Ureter (tissue), 1 donor: Measurements from ENCODE around the gene SKIL. TPM values are rescaled to one million over a fixed set of nuclear protein-coding genes. Genes with fewer than 3 reads are reported as not detected.
A peak's percentile ranks its signal among the peaks of the same experiment; 100 is the strongest.

ENCODE experiments used
- DNase-seq: peaks from one replicate; pipeline ENCODE4 v3.0.0-alpha.2; 2020; ENCODE audit warnings: low spot score
- total RNA-seq: library from RNA; stranded (reverse); gene quantifications from one replicate; pipeline ENCODE4 v1.2.4, GENCODE V29; 2023
- donor health status: DM: yes; HTN: yes; CAD: no.

Gene SKIL
- total RNA-seq, 1 donor from 2014 or later, result 51.9 TPM

DNA sequence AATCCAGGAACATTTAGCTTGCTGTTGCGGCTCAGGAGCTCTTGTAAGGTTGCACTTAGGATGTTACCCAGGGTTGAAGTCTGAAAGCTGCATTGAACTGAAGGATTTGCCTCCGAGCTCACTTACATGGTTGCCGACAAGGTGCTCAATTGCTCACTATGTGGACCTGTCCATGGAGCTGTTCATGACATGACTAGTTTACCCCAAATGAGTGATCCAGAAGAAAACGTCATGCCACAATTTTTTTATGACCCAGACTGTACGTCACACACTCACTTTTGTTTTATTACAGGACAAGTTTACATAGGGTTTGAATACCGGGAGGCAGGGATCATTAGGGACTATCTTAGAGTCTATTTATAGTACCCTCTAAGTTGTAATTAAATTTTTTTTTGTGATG, 40.2 kb downstream of the SKIL start:
- DNase-seq, result no peak

DNA sequence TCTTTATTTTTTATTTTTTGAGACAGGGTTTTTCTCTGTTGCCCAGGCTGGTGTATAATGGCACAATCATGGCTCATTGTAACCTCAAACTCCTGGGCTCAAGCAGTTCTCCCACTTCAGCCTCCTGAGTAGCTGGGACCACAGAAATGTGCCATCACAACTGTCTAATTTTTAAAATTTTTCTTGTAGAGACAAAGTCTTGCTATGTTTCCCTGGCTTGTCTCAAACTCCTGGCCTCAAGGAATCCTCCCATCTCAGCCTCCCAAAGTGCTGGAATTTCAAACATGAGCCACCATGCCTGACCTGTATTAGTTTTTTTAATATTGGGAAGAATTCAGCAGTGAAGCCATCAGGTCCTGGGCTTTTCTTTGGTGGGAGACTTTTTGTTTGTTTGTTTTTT, 47.6 kb downstream of the SKIL start:
- no peak for DNase-seq

DNA sequence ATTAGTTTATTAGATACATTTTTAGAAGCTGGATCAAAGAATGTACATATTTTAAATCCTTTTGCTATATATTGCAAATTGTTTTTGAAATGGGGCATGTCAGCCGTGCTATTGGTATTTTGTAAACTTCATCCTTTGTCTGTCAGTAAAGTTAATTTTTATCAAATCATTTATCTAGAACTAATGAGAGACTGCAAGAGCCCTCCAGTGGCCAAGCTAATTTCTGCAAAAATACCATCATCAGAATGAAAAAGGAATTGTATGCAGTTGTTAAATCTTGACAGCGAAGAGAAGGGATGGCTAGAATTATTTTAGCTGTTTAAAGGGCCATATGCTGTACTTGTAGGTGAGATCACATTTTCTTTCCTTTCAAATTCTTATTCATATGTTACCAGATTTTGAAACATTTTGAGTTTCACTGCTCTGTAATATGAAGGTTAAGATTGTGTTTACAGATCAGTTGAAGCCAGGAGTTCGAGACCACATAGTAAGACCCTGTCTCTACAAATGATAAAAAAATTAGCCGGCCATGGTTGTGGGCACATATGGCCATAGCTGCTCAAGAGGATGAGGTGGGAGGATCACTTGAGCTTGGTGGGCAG, 53.0 kb downstream of the SKIL start:
- DNase-seq, result no peak

DNA sequence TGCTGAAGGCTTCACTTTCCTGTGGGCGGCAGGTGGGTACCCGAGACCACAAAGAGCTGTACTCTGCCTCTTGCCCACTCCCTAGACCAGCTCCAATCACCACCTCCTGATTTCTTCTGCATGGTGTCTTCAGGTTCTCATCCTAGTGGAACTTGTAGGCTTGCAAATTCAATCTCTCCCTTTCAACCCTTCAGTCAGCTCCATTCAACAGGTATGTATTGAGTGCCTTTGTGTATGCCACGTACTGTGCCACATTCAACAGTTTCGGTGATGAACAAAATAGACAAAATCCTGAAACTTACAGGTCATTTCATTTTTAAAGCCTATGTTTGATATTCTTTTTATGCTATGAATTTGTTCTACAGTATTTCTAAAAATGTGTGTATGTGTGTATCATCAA, 55.8 kb downstream of the SKIL start:
- no peak for DNase-seq

DNA sequence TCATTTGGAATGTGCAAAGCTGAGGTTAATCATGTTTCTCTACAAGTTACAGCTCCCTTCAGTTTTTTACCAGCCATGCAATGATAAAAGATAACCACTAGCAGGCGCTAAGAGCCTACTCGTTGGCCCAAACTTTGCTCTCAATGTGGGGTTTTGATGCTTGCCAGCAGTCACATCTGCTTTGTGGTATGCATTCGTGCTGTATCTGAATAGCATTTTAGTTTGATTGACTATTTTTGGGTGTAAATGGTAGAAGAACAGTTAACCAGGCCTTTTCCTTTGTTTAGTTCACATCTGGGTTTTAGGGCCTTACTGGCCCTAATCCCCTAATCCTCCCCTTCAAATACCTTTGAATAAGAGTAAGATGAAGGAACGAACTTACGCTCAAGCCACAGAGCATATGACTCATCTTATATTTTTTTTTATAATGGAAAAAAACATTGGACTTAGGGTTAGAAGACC, 56.7 kb downstream of the SKIL start:
- no peak for DNase-seq

DNA sequence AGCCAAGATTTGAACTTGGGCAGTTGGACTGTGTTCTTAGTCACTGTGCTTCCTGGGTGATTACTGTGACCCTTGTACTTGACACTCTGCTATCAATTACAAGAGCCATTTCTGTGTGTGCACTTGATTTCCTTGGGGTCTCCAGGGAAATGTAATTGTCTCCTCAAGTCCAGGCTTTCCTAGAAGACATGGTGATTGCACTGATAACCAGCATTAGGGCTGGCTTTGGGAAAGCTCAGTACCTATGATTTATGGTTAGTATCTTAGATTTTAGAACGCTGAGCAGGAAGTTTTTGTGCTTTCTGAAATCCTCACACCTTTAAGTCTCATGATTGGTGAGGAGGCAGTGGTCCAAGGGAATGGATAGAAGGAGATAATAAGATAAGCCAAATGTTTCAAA, 59.6 kb downstream of the SKIL start:
- no peak for DNase-seq

DNA sequence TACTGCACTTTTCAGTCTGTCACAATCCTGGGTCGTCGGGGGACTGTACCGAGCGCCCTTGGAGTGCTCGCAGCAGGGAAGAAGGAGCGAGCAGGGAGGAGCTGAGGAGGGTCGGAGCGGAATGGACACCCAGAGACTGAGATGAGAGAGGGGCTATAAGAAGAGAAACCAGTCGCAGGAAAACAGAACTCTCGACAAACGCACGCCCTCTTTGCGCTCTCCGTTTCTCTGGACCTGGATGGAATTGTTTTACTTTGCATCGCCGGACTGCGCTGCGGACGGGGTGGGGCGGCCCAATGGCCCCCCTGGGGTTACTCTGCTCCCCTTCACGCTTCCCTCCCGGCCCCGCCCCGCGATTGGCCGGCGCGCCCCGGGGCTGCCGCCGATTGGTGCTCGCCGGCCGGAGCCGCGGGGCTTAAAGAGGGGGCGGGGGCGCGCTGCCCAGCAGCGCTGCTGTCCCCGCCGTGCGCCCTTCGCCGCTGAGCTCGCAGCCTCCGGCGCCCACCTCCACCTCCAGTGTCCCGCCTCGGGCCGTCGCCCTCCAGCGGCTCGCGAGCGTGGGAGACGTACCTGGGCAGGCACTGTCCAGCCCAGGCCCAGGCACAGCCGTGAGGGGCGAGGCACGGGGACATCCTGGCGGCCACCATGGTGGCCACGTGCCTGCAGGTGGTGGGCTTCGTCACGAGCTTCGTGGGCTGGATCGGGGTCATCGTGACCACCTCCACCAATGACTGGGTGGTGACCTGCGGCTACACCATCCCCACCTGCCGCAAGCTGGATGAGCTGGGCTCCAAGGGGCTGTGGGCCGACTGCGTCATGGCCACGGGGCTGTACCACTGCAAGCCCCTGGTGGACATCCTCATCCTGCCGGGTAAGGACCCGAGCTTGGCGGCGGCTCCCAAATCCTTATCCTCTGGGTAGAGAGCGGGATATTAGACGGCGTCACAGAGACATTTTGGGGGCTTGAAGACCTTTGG, 61.2 kb downstream of the SKIL start, which contains the start of gene CLDN11:
Gene CLDN11 (plus strand): TSS at position 447 of the 977 bp plus-strand sequence. CDS start 199 bp downstream, at position 646.
- peak; percentile 54 for DNase-seq

DNA sequence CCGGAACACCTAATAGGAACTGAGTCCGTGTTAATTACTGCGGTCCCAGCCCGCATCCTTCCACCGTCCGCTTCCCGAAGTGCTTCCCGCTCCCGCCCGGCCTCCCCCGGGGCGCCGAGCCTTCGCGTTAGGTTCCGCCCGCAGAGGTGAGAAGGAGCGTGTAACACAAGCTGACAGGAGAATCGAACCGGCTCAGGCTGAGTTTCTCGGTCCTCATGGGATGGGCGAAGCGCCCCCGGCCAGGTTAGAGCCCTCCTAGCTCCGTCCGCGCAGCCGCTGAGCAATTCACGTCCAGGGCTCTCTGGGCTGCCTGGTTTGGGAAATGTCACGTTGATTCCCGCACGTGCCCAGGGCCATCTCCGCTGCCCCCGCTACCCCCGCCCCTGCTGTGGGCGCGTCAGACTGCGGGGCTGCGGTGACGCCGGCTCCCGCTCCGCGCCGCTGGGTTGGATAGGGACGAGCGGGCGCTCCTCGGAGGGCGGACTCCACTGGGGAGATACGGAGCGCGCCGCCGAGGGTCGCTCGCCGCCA, 62.1 kb downstream of the SKIL start:
- no peak for DNase-seq

DNA sequence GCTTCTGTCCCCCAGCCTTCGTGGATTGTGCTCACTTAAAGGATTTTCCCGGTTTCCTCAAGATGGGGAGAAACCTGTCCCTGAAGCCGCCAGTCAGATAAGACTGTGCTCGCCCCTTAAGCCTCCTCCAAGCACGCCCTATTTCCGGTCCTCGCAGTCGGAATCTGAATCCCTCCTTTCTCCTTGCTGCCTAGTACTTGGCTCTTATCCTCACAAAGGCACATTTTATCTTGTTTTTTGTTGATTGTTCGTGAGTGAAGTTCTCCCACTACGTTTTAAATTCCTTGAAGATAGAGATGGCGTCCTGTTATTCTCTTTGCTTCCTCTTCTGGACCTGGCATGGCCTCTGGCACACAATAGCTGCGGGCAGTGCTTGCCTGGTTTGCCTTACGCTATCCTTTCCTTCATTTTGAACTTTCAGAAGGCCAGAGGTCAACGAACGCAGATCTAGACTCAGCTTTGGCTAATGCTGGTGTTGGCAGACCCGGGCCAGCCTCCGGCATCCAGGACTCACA, 62.8 kb downstream of the SKIL start:
- no peak for DNase-seq

DNA sequence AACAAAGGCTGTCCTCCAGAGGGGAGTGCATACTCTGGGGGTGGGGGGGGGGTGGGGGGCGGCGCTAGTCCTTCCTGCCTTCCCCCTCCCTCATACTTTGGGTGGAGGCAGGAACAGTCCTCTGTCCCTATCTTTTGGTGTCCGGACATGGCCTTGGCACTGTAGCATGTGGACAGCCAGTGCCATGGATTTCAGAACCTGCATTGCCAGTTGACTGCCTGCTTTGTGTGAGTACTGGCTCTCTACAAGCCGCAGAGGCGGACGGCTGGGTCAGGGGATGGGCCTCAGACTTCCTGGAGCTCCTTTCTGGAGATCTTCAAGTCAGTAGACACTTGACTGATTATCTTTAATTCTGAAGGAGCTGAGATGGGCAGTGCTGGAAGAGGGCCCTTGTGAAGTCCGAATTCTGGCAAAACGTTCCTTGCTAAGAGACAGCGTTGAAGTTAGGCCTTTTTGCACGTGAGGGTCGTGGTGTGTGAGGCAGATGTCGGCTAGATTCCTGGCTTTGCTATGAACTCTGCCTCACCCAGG, 63.7 kb downstream of the SKIL start:
- DNase-seq, result no peak

DNA sequence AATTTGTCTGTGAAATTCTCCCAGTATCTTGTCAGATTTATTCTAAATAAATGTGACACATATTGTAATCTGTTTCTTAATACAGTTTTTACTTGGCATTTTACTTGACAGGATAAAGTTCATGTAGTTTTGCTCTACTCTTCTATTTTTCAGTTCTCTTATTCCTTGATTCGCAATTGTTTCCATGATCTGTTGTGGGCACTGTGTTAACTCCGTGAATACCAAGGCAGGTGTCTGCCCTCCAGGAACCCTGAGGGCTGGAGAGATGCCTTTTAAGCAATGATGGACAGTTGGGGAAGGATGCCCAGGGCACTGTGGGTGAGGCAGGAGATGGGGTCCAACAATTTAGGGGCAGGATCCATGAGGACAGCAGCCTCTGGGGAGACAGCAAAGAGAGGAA, 64.2 kb downstream of the SKIL start:
- DNase-seq, result no peak

DNA sequence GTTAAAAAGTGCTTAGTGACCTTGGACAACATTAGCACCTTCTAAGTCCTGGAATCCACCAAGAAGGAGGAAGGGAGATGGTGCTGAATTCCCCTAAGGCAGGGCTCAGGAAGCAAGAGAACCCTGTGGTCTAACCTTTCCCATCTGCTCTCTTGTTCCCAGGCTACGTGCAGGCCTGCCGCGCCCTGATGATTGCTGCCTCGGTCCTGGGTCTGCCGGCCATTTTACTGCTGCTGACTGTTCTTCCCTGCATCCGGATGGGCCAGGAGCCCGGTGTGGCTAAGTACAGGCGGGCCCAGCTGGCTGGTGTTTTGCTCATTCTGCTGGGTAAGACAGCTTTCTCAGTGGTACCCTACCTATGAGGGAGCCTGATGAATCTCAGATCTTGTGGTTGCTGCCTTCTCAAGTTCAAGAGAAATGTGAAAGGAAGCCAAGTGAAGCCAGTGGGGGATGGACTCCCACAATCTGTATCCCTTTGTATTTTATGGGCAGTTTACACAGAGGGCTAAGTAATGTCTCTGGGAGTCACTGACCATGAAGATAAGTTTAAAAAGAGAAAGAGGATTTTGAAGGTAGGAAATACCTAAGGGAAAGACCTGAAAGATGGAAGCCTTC, 65.6 kb downstream of the SKIL start:
- no peak for DNase-seq

DNA sequence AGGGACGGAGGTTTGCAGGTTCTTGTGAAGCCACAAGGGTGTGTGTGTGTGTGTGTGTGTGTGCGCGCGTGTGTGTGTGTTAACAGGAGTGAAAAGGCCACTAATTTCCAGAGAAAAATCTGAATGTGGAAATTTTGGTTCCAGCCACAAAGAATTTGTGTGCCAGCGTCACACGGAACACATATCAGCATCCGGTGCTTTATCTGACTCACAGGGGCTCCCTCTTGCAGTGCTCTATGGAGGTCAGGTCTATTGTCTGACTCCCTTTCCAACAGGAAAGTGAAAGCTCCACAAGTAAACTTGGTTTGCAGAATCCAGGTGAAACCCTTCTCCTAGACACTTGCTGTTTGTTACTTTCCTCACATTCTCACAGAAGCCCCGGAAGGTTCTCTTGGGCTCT, 67.4 kb downstream of the SKIL start:
- DNase-seq, result no peak

DNA sequence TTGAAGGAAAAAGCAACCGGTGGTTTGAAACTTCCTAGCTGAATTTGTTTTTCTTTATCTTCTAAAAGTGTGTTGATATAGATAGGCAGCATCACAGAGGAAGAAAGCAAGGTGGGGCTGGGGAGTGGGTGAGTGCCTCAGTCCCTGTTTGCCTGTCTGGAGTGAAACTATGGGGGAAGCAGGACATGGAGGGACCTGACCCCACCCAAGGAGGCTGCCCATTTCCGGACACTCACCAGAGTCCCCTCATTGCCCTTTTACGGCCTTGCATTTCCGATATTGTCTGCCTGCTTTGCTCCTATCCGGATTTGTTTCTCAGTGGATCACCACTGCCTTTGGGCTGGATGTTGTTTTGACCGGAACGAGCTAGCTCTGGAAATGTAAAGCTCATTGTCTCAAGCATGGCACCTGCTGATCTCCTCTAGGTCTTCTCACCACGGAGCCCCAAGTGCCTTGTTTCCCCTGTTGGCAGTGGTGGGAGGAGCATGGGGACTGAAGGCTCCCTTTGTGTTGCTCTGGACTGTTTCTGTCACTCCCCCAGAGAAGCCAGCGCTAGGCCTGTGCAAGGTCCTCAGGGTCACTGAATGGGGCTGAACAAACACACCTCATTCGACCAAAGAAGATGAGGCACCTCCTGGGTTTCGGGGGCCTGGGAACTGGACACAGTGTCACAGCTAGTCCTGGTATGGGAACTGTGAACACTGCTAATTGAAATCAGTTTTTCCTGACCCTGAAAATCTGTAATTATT, 68.2 kb downstream of the SKIL start:
- DNase-seq, result no peak

DNA sequence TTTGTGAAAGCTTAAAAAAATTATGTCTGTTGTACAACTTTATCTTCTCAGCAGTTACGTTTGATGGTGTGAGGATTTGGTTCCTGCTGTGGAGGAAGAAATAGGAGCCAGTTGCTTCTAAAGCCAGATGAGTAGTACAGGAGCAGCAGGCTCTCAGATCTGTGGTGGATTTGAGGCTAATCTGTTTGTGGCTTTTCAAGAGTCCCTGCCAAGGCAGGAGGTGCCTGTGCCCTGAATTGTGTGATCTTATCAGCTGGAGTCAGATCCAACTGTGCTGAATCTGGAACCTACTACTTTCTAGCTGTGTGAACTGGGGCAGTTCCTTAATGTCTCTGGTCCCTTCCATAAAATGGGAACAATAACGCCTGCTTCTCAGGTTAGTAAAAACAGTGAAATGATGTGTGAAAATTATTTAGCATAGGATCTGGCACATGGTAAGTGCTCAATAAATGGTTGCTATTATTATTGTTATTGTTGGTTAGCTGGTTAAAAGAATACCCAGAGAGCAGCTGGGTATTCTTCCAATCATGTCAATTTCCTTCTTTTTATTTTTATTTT, 68.8 kb downstream of the SKIL start:
- DNase-seq, result no peak

DNA sequence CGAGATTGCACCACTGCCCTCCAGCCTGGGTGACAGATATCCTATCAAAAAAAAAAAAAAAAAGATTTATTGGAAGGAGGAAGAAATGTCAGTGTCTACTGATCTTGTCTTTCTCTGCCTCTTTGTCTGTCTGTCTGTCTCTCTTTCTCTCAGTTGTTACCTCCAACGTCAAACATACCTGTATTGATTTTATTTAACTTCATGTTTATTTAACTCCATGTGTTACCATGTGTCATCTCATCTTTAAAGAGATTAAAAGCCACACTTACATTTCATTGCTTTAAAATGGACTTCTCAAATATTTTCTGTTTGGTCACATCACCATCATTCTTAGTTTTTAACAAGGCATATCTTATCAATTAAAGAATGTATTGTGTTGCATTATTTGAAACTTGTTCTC, 70.6 kb downstream of the SKIL start:
- DNase-seq, result no peak

DNA sequence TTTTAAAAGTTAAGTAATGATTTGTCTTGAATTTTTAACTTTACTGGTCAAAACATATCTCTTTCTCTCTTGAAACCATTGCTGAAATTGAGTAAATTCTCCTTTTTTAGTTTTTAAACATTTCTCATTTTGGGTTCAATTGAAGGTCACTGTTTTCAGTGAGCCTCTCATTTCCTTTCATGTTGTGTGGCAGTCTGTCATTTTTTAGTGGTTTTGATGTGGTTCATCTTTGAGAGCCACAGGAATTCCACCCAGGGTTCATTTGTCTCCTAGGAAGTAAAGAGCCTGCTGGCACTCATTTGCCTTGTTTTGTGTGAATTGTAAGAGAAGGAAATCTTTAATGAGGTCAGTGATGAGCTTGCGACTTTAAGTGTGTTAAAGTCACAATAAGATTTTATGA, 71.5 kb downstream of the SKIL start:
- no peak for DNase-seq

DNA sequence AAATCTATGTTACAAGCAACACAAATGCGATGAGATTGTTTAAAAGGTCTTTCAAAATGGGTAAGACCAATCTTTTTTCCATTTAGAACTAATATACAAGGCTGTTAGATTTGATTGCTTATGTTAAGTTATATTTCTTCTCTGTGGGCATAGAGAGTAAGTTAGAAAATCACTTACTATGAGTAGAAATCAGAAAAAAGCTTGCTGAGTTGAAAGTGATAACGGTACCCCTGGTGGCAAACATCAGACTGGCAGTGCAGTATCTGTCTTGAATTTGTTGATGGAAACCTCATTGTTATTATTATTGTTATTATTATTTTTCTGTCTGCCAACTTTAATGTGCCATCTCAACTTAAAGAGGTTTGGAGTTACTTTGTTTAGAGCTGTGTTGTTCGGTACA, 73.5 kb downstream of the SKIL start:
- no peak for DNase-seq

DNA sequence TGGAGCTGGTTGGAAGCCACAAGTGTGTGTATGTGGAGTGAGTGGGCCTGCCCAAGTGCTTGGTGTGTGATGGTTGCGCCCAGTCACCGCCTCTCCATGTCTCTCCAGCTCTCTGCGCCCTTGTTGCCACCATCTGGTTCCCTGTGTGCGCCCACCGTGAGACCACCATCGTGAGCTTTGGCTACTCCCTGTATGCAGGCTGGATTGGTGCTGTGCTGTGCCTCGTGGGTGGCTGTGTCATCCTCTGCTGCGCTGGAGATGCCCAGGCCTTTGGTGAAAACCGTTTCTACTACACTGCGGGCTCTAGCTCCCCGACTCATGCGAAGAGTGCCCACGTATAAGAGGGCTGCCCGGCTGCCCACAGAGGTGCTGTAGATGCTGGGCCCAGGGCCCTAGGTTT, 74.9 kb downstream of the SKIL start:
- no peak for DNase-seq

DNA sequence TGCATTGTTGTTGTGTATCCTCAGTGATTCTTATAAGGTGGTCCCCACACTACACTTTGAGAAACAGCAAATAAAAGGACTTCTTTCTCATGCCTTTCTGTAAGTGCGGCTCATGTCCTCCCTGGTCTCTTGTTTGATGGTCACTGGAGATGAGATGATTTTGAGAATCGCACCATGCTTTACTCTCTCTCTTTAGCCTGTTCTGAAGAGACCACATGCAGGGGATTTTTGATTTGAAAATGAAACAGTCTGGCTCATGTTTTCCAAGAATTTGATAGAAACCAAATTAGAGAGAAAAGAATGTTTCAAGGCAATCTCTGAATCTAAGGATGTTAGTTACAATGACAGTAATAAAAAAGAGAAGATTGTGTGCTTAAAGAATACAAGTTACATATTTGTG, 79.2 kb downstream of the SKIL start:
- no peak for DNase-seq

DNA sequence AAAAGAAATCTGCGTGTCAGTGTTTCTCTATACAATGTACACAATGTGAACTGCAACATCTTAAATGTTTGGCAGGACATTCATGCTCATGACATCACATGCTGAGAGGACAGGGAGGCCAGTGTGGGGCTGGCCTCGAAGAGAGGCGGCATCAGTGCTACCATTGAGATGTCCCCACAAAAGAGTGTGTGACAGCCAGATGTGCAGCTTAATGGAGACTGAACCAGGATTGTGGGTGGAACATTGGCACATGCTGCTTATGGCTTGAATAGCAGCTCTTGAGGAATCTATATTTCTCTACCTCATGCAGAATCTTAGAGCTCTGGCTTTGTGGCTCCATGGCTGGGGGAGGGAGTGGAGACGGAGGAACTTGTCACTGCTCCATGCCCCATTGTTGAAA, 79.7 kb downstream of the SKIL start:
- no peak for DNase-seq
